Activated CD4-positive, CD25-positive, alpha-beta regulatory T cell treated with anti-CD3 and anti-CD28 coated beads, Interleukin-2, amount 50 U/mL, for 72 hours (primary cell): Measurements from ENCODE around the gene OSBPL10.
"Not testable (repeated sequence)": the region's sequence is repeated elsewhere in the genome, so short reads cannot be mapped to it uniquely, and the experiment has no call there.

Source experiments
- DNase-seq: peaks from one replicate; pipeline ENCODE4 v3.0.0; 2021

OSBPL10 gene

DNA sequence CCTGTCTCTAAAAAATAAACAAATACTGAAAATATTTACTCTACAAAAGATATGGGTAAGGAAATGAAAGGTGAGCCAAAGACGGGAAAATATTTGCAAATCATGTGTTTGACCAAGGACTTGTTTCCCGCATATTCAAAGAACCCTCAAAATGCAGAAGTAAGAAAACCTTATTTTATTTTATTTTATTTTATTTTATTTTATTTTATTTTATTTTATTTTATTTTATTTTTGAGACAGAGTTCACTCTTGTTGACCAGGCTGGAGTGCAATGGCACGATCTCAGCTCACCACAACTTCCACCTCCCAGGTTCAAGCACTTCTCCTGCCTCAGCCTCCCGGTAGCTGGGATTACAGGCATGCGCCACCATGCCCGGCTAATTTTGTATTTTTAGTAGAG lies 11.9 kb upstream of the OSBPL10 start:
- DNase-seq = not testable (repeated sequence)

DNA sequence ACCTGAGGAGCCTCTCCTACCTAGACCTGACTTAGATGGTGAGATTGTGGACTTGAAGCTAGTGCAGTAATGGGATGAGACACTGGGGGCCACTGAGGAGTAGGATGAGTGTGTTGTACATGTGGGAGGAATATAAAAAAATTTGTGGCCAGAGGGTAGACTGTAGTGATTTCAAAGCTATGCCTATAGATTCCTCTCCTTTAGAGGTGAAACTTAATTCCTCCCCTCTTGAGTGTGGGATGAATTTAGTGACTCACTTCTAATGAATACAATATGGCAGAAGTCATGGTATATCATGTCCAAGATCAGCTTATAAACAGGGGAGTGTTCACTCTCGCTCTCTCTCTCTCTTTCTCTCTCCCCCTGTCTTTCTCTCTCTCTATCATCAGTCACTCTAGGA lies 7.2 kb upstream of the OSBPL10 start:
- DNase-seq = no peak

DNA sequence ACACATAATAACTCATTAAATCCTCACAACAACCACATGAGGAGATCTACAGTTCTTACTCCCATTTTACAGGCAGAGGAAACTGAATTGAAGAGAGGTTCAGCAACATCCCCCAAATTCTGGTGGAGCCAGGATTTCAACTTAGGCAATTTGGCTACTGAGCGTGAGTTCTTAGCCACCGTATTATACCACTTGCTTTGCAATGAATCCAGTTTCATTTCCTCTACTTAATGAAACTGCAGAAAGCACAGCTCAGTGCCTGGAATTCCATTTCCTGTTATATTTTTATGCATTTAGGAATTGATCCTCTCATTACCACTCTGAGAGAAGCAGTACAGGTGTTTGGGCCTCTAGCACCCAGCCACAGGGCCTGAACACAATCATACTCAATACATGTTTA lies 4.8 kb upstream of the OSBPL10 start:
- no peak for DNase-seq

DNA sequence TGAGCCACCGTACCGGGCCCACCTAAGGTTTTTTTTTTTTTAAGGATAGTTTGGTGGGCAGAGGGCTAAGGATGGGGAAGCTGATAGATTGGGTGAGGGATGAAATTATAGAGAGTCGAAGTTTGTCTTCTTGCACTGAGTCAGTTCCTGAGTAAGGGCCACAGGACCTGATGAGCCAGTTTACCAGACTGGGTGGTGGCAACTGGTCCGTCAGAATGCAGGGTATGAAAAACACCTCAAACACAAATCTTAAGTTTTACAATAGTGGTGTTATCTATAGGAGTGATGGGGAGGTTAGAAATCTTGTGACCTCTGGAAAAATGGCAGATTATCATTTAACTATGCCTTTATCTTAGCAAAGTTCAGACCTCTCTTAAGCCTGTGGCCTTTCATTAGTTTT lies 3.3 kb upstream of the OSBPL10 start:
- no peak for DNase-seq

DNA sequence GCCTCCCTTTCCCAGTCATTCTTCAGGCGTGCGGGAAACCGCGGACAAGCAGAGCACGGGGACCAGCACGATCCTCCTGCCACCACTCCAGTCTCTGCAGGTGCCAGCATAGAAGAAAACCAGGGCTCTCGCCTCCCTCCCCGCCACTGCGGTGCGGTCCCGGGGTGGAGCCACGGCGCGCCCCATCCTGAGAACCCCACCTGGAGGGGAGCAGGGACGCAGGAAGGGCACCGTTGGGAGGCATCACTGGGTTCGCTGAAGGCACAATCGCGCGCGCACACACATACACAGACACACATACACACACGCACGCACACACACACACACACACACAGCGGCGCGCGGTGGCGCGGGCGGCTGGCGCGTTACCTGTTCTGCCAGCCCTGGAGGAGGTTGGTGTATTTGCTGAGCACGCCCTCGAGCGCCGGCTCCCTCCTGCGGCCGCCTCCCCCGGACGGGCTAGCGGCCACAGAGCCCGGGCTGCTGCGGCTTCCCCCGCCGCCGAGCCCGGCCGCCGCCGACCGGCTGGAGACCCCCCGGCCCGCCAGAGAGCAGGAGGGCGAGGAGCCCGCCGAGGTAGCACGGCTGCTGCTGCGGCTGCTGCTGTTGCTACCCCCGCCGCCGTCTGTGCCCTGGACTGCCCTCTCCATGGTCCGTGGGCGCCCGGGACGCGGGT lies 394 bp downstream of the OSBPL10 start:
- DNase-seq = peak; percentile 32

- DNase-seq = no peak
Observed at GRCh38 chr3:31979001-31979697, 1.9 kb downstream of the OSBPL10 start.

DNA sequence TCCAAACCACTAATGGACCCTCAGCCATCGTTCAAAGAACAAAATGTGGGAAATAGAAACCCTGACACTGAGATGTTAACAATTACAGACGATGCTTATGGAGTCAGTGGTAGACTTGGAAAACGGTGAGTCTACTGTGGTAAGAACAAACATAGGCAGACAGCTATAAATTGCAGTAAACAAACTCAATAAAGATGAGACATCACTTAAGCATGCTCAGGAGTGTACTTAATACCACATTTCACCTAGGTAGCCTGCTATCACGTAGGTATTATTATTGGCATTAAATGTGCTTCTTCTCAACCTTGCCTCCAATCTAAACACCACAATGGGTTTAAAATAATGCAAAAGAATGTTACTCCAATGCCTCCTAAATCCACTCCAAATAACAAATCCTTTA lies 2.5 kb downstream of the OSBPL10 start:
- no peak for DNase-seq

DNA sequence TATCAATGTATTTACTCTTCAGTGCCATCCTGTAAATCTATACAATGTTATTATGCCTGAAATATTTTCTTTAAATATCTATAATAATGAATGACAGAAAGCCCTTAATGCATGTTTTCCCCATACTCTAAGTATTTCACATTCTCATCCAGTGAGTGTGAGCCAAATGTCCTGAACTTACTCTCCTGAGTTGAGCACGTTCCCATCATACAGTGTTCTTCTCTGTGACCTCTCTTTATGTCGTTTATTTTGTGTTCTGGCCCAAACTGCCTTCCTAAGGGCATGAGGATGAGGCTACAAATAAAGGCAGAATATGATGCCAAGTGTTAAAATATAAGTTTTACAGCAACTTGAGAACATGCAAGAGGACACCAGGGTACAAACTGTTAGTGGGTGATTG lies 3.3 kb downstream of the OSBPL10 start:
- no peak for DNase-seq

DNA sequence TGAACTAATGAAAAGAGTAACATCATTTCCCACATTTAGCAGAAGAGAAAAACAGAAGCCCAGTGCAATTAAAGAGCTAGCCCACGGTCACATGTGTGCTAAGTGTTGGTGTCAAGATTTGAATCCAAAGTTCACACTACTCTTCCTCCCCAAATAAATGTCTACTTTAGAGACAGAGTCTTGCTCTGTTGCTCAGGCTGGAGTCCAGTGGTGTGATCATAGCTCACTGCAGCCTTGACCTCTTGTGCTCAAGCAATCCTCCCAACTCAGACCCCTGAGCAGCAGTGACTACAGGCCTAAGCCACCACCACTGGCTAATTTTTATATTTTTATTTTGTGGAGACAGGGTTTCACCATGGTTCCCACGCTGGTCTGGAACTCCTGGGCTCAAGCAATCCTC lies 4.8 kb downstream of the OSBPL10 start:
- DNase-seq = no peak

DNA sequence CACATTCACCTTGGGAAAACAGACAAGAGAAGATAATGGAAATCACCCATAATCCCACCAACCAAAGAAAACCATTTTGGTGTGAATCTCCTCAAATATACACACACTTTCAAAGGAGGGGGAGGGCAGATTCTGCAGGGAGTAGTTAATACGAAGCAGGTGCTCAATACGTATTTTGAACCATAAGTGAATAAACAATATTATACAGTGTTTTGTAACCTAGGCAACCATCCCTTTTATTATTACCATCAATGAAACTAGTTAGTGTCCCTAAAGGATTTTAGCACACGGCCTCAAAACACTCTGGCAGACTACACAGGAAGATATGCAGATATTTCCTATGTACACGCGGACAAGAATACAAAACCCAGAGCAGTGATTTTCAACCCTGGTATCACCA lies 6.1 kb downstream of the OSBPL10 start:
- no peak for DNase-seq

- no peak for DNase-seq
Observed at GRCh38 chr3:31974471-31974870, 6.6 kb downstream of the OSBPL10 start.

DNA sequence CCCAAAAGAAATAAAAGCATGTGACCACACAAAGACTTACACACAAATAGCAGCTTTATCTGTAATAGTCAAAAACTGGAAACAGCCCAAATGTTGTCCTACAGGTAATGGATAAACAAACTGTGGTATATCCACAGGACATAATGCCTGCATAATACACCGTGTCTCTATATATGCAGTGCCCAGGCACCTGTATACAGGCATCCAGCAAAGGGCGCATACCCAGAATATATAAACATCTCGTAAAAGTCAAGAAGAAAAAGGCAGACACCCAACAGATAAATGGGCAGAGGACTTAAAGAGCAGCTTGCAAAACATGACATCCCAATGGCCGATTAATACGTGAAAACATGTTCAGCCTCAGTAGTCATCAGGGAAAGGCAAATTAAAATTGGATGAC lies 7.2 kb downstream of the OSBPL10 start:
- no peak for DNase-seq

GRCh38 chr3:31973081-31973480 lies 8.0 kb downstream of the OSBPL10 start:
- DNase-seq = no peak

GRCh38 chr3:31971607-31972006 lies 9.5 kb downstream of the OSBPL10 start:
- DNase-seq = no peak

DNA sequence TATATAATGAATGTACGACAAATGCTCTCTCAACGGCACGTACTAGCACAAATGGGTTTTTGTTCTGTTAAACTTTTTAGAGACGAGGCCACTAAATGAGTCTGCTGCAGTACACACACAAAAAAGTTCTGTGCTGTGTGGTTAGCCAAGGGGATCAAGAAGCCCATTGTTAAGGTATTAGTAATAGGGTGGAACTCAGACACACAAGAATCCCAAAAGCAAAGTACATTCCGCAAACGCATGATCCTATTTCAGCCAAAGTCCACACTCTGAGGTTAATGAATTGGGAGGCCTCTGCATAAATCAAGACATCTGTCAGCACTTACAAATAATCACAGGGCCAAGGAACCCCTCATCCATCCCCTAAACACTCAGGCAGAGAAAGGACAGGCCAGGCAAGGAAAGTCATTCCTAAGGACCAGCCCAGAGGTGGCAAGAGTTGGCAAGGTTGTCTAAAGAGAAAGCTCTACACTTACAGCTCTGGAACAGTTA lies 12.1 kb downstream of the OSBPL10 start:
- no peak for DNase-seq

DNA sequence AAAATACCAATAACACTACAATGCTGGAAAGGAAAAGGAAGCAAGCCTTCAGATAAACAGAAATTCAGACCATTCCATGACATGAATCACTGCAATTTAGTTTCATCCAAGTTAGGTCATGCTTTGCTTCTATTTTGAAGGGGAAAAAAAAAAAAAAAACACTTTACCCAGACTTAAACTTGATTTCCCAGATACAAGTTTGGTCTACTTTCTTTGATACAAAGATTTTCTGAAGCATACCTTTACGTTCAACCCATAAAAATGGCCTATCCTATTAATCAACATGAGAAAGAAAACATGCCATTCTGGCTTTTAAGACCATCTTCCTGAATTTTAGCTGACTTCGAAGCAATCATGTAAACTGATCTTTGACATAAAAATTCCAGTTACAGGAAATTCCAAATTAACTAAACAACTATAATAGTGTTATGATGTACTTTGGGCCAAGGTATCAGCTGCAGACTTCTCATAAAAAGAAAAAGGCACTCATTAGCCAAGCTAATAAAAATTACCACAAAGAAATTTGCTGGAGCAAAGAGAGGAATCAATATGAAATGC lies 12.6 kb downstream of the OSBPL10 start:
- DNase-seq = no peak

GRCh38 chr3:31967592-31967991 lies 13.5 kb downstream of the OSBPL10 start:
- DNase-seq = no peak

DNA sequence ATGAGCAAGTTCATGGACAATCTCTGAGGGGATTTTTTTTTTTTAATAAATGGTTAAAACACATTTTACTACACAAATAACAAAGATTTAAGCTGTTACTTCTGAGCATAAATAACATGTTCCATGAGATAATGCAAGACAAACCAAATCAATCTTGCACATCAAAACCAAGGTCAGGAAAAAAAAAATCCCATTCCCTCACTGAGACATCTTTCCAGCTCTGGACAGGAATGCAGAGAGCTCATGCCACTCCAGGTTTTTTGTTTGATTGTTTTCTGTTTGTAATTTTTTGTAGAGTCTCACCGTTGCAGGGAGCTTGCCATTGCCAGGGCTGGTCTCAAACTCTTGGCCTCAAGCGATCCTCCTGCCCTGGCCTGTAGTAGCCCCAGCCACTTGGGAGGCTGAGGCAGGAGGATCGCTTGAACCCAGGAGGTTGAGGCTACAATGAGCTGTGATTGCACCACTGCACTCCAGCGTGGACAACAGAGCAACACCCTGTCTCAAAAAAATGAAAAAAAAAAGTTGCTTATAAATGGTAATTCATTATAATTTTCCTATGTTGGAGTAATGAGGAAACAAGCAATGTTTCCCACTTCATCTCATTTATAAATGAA lies 14.0 kb downstream of the OSBPL10 start:
- DNase-seq = no peak

GRCh38 chr3:31962801-31963205 lies 18.3 kb downstream of the OSBPL10 start:
- DNase-seq = no peak

DNA sequence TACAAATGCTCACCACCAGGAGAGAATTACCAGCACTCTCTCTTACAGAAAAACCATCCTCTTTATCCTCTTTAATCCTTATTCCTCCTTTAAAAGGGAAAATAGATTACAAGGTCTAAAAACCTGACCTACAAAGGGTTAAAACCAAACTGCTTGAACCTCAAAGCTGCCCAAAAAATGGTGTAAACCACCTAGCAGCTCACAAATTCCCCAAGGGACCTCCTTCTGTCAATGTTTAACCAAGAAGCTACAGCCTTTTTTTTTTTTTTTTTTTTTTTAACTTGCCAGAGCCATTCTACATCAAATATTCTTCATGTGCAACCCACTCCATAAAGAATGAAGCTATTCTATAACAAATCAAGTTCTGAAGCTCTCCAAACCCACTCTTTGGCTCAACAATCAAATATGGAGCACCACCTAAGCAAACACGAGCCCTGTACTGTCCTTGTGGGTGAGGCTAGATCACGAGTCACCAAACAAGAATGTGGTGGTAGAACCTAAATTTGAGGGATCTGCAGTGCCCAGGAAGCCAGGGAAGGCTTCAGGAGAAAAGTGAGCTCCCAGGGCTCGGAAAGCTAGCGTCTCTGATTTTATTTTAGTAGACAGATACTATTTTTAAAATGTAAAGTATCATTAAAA lies 20.1 kb downstream of the OSBPL10 start:
- no peak for DNase-seq

GRCh38 chr3:31959951-31960792 lies 20.9 kb downstream of the OSBPL10 start:
- no peak for DNase-seq

DNA sequence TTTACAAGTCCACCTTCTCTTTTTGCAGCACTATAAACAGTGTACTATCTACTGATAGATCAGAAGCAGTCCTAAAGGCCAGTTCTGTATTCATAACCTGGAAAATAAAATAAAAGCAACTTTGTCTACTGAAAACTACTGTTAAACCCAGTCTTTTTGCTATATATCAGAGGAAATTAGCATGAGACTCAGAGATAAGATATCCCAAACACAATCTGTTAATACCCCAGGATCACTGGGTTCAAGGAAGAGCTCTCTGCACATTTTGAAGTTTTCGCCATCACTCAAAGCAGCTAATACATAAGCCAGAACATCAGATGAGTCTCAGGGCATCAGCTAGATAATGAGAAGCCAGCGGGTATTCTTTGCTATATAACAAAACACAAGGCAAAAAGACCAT lies 21.8 kb downstream of the OSBPL10 start:
- DNase-seq = no peak
